ENCODE measurements around the gene PRICKLE3. TPM values are rescaled to one million over a fixed set of nuclear protein-coding genes. Genes with fewer than 3 reads are reported as not detected.

PRICKLE3 gene
- total RNA-seq (10 to 100 TPM in 1 of 5 experiments, 1 to 10 TPM in 4; 7.2 to 19.8 (median 9.2) TPM), polyA plus RNA-seq (1 to 10 TPM; 1.4 to 4.2 TPM), total RNA-seq (3.8 reads per million, percentile 19 among the genes with 10 or more reads in this experiment)

DNA sequence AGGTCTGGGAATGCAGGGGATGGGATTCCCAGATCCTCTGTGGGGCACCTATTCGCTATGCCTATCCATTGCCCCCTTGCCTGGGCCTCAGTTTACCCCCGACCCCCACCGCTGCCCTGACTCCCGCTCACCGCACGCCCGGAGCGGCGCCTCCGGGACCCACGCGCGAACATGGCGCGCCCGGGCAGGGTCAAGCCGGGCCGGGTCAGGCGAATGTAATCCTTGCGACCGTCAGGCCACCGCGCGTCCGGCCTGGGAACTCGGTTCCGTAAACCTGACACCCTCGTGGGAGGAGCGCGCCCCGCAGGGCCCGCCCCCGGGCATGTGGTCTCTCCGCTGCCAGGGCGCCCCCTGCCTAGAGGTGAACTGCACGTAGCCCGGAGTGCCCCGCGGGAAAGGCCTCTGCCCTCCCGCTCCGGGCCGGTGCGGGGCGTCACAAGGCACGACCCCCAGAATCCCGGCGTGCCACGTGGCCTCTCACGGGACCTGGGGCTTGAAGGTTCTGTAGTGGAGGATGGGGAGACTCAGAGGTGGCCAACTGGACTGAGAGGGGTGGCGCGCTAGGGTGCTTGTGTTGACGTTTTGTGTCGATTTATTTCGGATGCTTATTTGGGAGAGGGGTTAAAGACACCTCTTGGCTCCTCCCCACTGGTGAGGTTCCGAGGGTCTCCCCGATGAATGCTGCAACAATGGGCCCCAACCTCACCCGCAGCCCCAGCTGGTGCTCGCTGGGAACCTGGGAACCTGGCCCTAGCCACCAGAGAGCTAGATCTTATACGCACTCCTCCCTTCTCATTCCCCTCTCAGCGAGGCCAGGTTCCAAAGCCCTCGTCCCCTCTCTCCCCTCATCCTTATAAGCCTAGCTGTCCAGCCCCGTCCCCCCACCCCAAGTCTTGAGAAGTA is at the start of gene PRICKLE3:
PRICKLE3 (minus strand) TSS at position 249 of the 903 bp plus-strand sequence; CDS start at position 173, 76 bp downstream.
- no peaks in the 10 kb centered on the region for H3K27me3 Mint-ChIP-seq
- CTCF ChIA-PET, result interaction anchor here (0.8 to 1.0 kb wide), 2 partner anchors 19 to 384 kb away, joined by 3 to 4 read pairs; partner anchors contain the start of gene HDAC6
- Histone ChIP-seq H3K4me3 (ENCODE audit: low read length) (peak within 1 kb of the TSS; percentile 64), H3K27ac (ENCODE audit: low read depth, low read length) (peak within 1 kb of the TSS; percentile 69), H3K27me3 (ENCODE audit: control insufficient read depth in 2 of 2, insufficient read depth in 2 of 2, low read length in 2 of 2) (no peaks in the 10 kb centered on the region), H3K9me3 (ENCODE audit: control insufficient read depth in 2 of 3, low read length in 3 of 3) (no peaks in the 10 kb centered on the region), H3K4me1 (ENCODE audit: control insufficient read depth in 2 of 2, insufficient read depth in 2 of 2, low read length in 2 of 2) (peaks cover 4 to 8% of the 10 kb centered on the region in 2 donors), H3K36me3 (ENCODE audit: control insufficient read depth in 2 of 3, insufficient read depth in 3 of 3, low read length in 3 of 3) (peaks cover 0 to 14% (median 0%) of the 10 kb centered on the region in 3 experiments)
- peak within 1 kb of the TSS; percentile 73 to 93 (median 82) for H3K4me3 Mint-ChIP-seq
- H3K27ac Mint-ChIP-seq, result peak within 1 kb of the TSS in 8 of 9 donors; percentile 25 to 84 (median 49)
- peaks cover 0 to 32% (median 22%) of the 10 kb centered on the region in 7 donors for H3K4me1 Mint-ChIP-seq
- ATAC-seq, result peak; percentile 45
- H3K36me3 Mint-ChIP-seq, result peaks cover 0 to 7% (median 0%) of the 10 kb centered on the region in 5 donors
- DNase-seq, result peak; percentile 50 to 78 (median 62)
- peaks cover 0 to 2% (median 0%) of the 10 kb centered on the region in 11 donors for H3K9me3 Mint-ChIP-seq
- POLR2A ChIA-PET, result no interaction called here
- intact Hi-C loops (cut with micrococcal nuclease), result loop anchor here in 1 of 2 donors (1.0 kb wide), 5 partner anchors 14 to 184 kb away; partner anchors contain the start of genes GPKOW and GRIPAP1

DNA sequence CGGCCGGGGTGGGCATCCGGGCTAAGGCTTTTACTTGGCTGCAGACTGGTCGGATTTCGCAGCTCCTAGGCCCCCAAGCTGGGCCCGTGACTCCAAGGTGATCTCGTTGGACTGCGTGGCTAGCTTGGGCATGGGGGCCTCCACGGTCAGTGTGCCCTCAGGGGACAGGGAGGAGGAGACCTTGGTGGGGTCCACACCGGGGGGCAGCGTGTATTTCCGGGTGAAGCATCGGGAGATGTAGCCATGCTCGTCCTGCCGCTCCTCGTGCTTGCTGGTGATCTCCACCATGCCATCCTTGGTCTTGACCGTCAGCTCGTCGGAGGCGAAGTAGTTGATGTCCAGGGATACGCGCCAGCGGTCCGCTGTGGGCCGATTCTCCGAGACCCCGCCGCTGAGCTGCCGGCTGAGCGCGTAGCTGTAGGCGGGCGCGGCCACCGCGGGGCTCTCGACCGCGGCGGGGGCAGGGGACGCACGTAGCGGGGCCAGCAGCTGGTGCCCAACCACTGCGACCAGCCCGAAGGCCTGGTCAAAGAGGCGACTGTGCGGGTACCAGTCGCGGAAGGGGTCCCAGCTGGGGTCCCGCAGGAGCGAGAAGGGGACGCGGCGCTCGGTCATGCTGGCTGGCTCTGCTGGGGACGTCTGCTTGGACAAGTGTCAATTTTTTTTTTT is 47.8 kb upstream of the PRICKLE3 start:
- H3K27me3 ChIP-seq (ENCODE audit: control insufficient read depth in 2 of 2, insufficient read depth in 2 of 2, low read length in 2 of 2), result no peaks in the 10 kb centered on the region
- H3K36me3 Mint-ChIP-seq, result peaks cover 0 to 4% (median 0%) of the 10 kb centered on the region in 5 donors
- ChIA-PET CTCF (interaction anchor here (0.8 kb wide), 1 partner anchor 41 kb away, joined by 4 read pairs; no protein-coding TSS in a partner anchor), POLR2A (interaction anchor here (0.5 kb wide), 1 partner anchor 1995 kb away, joined by 3 read pairs; no protein-coding TSS in a partner anchor)
- H3K4me1 ChIP-seq (ENCODE audit: control insufficient read depth in 2 of 2, insufficient read depth in 2 of 2, low read length in 2 of 2), result peaks cover 9 to 16% of the 10 kb centered on the region in 2 donors
- peak overlapping the region in 2 of 10 donors; percentile 29 to 45 for H3K4me3 Mint-ChIP-seq
- peaks cover 15 to 45% (median 31%) of the 10 kb centered on the region in 7 donors for H3K4me1 Mint-ChIP-seq
- no peak overlapping the region for H3K27ac ChIP-seq (ENCODE audit: low read depth, low read length)
- ATAC-seq, result no peak
- H3K9me3 ChIP-seq (ENCODE audit: control insufficient read depth in 2 of 3, low read length in 3 of 3), result no peaks in the 10 kb centered on the region
- intact Hi-C loops (cut with micrococcal nuclease), result loop anchor here in 1 of 2 donors (2.0 kb wide), 2 partner anchors 43 to 75 kb away; no protein-coding TSS in a partner anchor
- no peak for DNase-seq
- no peak overlapping the region for H3K27ac Mint-ChIP-seq
- no peaks in the 10 kb centered on the region for H3K27me3 Mint-ChIP-seq
- no peak overlapping the region for H3K4me3 ChIP-seq (ENCODE audit: low read length)
- no peaks in the 10 kb centered on the region for H3K36me3 ChIP-seq (ENCODE audit: control insufficient read depth in 2 of 3, insufficient read depth in 3 of 3, low read length in 3 of 3)
- H3K9me3 Mint-ChIP-seq, result peaks cover 0 to 5% (median 0%) of the 10 kb centered on the region in 11 donors

DNA sequence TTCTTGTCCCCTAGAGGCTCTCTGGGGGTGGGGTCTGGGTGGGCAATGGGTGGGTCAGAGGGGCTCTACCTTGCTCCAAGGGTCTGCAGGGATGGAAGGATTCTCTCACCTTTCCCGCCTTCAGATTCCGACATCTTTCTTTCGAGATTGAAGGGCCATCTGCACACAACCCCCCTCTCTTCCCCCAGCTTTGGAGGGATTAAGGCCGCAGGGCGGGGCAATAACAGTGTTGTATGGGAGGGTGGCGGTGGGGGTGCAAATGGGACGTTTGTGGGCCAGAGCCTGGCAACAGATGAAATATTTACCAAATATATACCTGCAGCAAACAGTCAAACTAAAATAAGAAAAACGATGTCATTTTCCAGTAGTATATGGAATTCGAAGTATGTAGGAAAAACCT is 47.0 kb upstream of the PRICKLE3 start, which contains the start of gene CACNA1F:
CACNA1F (minus strand) TSS at position 165 of the 400 bp plus-strand sequence; CDS start at position 134, 31 bp downstream.
- no peaks in the 10 kb centered on the region for H3K9me3 ChIP-seq (ENCODE audit: control insufficient read depth in 2 of 3, low read length in 3 of 3)
- H3K4me1 ChIP-seq (ENCODE audit: control insufficient read depth in 2 of 2, insufficient read depth in 2 of 2, low read length in 2 of 2), result peaks cover 9 to 16% of the 10 kb centered on the region in 2 donors
- H3K4me1 Mint-ChIP-seq, result peaks cover 15 to 41% (median 31%) of the 10 kb centered on the region in 7 donors
- DNase-seq (no peak), ATAC-seq (no peak)
- peaks cover 0 to 5% (median 0%) of the 10 kb centered on the region in 11 donors for H3K9me3 Mint-ChIP-seq
- CTCF ChIA-PET, result no interaction called here
- no peak within 1 kb of the TSS for H3K4me3 ChIP-seq (ENCODE audit: low read length)
- POLR2A ChIA-PET, result interaction anchor here (0.6 kb wide), 1 partner anchor 139 kb away, joined by 5 read pairs; no protein-coding TSS in a partner anchor
- intact Hi-C loops (cut with micrococcal nuclease), result no loop called here
- H3K27me3 ChIP-seq (ENCODE audit: control insufficient read depth in 2 of 2, insufficient read depth in 2 of 2, low read length in 2 of 2), result no peaks in the 10 kb centered on the region
- no peaks in the 10 kb centered on the region for H3K36me3 ChIP-seq (ENCODE audit: control insufficient read depth in 2 of 3, insufficient read depth in 3 of 3, low read length in 3 of 3)
- H3K27me3 Mint-ChIP-seq, result no peaks in the 10 kb centered on the region
- no peak within 1 kb of the TSS for H3K27ac ChIP-seq (ENCODE audit: low read depth, low read length)
- H3K4me3 Mint-ChIP-seq, result peak within 1 kb of the TSS in 5 of 10 donors; percentile 15 to 76 (median 31)
- H3K27ac Mint-ChIP-seq, result peak within 1 kb of the TSS in 4 of 9 donors; percentile 38 to 93 (median 64)
- peaks cover 0 to 4% (median 0%) of the 10 kb centered on the region in 5 donors for H3K36me3 Mint-ChIP-seq

- peaks cover 0 to 6% (median 0%) of the 10 kb centered on the region in 11 donors for H3K9me3 Mint-ChIP-seq
- H3K4me3 Mint-ChIP-seq, result peak overlapping the region in 3 of 10 donors; percentile 15 to 76 (median 31)
- peaks cover 9 to 16% of the 10 kb centered on the region in 2 donors for H3K4me1 ChIP-seq (ENCODE audit: control insufficient read depth in 2 of 2, insufficient read depth in 2 of 2, low read length in 2 of 2)
- ATAC-seq, result no peak
- ChIA-PET POLR2A (no interaction called here), CTCF (no interaction called here)
- no peak overlapping the region for H3K27ac ChIP-seq (ENCODE audit: low read depth, low read length)
- H3K27me3 ChIP-seq (ENCODE audit: control insufficient read depth in 2 of 2, insufficient read depth in 2 of 2, low read length in 2 of 2), result no peaks in the 10 kb centered on the region
- no peak for DNase-seq
- intact Hi-C loops (cut with micrococcal nuclease), result no loop called here
- no peaks in the 10 kb centered on the region for H3K36me3 ChIP-seq (ENCODE audit: control insufficient read depth in 2 of 3, insufficient read depth in 3 of 3, low read length in 3 of 3)
- H3K4me1 Mint-ChIP-seq, result peaks cover 15 to 41% (median 31%) of the 10 kb centered on the region in 7 donors
- no peak overlapping the region for H3K4me3 ChIP-seq (ENCODE audit: low read length)
- H3K27me3 Mint-ChIP-seq, result no peaks in the 10 kb centered on the region
- H3K9me3 ChIP-seq (ENCODE audit: control insufficient read depth in 2 of 3, low read length in 3 of 3), result no peaks in the 10 kb centered on the region
- peak overlapping the region in 3 of 9 donors; percentile 38 to 77 (median 51) for H3K27ac Mint-ChIP-seq
- H3K36me3 Mint-ChIP-seq, result peaks cover 0 to 4% (median 0%) of the 10 kb centered on the region in 5 donors
These were observed 46.4 kb upstream of the PRICKLE3 start for GRCh38 chrX:49232525-49232924.

GRCh38 chrX:49231333-49232000 is 45.3 kb upstream of the PRICKLE3 start:
- Mint-ChIP-seq H3K27me3 (no peaks in the 10 kb centered on the region), H3K4me1 (peaks cover 6 to 30% (median 21%) of the 10 kb centered on the region in 7 donors), H3K36me3 (no peaks in the 10 kb centered on the region), H3K27ac (peak overlapping the region in 8 of 9 donors; percentile 67 to 94 (median 84)), H3K4me3 (peak overlapping the region; percentile 66 to 86 (median 79)), H3K9me3 (peaks cover 0 to 5% (median 0%) of the 10 kb centered on the region in 11 donors)
- POLR2A ChIA-PET, result no interaction called here
- Histone ChIP-seq H3K4me3 (ENCODE audit: low read length) (peak overlapping the region; percentile 28), H3K9me3 (ENCODE audit: control insufficient read depth in 2 of 3, low read length in 3 of 3) (no peaks in the 10 kb centered on the region), H3K27ac (ENCODE audit: low read depth, low read length) (peak overlapping the region; percentile 71), H3K4me1 (ENCODE audit: control insufficient read depth in 2 of 2, insufficient read depth in 2 of 2, low read length in 2 of 2) (peaks cover 2 to 11% of the 10 kb centered on the region in 2 donors), H3K27me3 (ENCODE audit: control insufficient read depth in 2 of 2, insufficient read depth in 2 of 2, low read length in 2 of 2) (no peaks in the 10 kb centered on the region), H3K36me3 (ENCODE audit: control insufficient read depth in 2 of 3, insufficient read depth in 3 of 3, low read length in 3 of 3) (no peaks in the 10 kb centered on the region)
- ATAC-seq (no peak), DNase-seq (no peak)
- CTCF ChIA-PET, result no interaction called here
- intact Hi-C loops (cut with micrococcal nuclease), result loop anchor here in 1 of 2 donors (2.0 kb wide), 2 partner anchors 31 to 523 kb away; partner anchors contain the start of gene SYP
